Liver (tissue), 9 donors: ENCODE results near the gene CST7. TPM values are rescaled to one million over a fixed set of nuclear protein-coding genes. Genes with fewer than 3 reads are reported as not detected.

Experiments used
- DNase-seq: peaks from one replicate; pipeline ENCODE4 v3.0.0-alpha.2; 2017; ENCODE audit warnings: low spot score
- H3K27ac ChIP-seq, 2 donors: one replicate each; pipeline ENCODE4 v1.7.0; 2013; ENCODE audit warnings: inconsistent platforms in 2 of 2, low read length in 2 of 2, control low read depth in 1 of 2, low read depth in 1 of 2, mild to moderate bottlenecking in 1 of 2
- H3K27me3 ChIP-seq, 4 donors: one replicate each; pipeline versions ENCODE4 v1.6.1 to v1.7.0; 2013; ENCODE audit warnings: low read length in 3 of 4, inconsistent platforms in 1 of 4, mild to moderate bottlenecking in 1 of 4, moderate library complexity in 1 of 4; ENCODE audit not compliant: control insufficient read depth in 4 of 4, insufficient read depth in 4 of 4
- H3K36me3 ChIP-seq, 4 donors: one replicate each; pipeline versions ENCODE4 v1.6.1 to v1.7.0; 2013; ENCODE audit warnings: low read length in 3 of 4, mild to moderate bottlenecking in 3 of 4, low read depth in 1 of 4, moderate library complexity in 1 of 4; ENCODE audit not compliant: control insufficient read depth in 4 of 4, insufficient read depth in 3 of 4
- H3K4me1 ChIP-seq, 4 donors: one replicate each; pipeline versions ENCODE4 v1.6.1 to v1.7.0; 2013; ENCODE audit warnings: low read length in 3 of 4, mild to moderate bottlenecking in 3 of 4, moderate library complexity in 1 of 4; ENCODE audit not compliant: control insufficient read depth in 4 of 4, insufficient read depth in 4 of 4
- H3K4me3 ChIP-seq, 3 donors: one replicate each; pipeline versions ENCODE4 v1.6.1 to v1.7.0; 2013; ENCODE audit warnings: low read length in 3 of 3, control low read depth in 1 of 3, low read depth in 1 of 3, mild to moderate bottlenecking in 1 of 3
- H3K9ac ChIP-seq, 2 donors: one replicate each; pipeline ENCODE4 v1.7.0; 2013; ENCODE audit warnings: low read length in 2 of 2, mild to moderate bottlenecking in 2 of 2, moderate library complexity in 2 of 2, control low read depth in 1 of 2, low read depth in 1 of 2
- H3K9me3 ChIP-seq, 4 donors: one replicate each; pipeline versions ENCODE4 v1.6.1 to v1.7.0; 2013; ENCODE audit warnings: low read length in 3 of 4; ENCODE audit not compliant: control insufficient read depth in 4 of 4
- ATF3 ChIP-seq: IDR thresholded peaks from 2 replicates; pipeline ENCODE4 v1.6.1; 2016; ENCODE audit warnings: antibody characterized with exemption
- CTCF ChIP-seq: fragments of 150-350 bp; IDR thresholded peaks from 2 replicates; pipeline ENCODE4 v1.5.1; 2017; ENCODE audit warnings: improper control_type of control experiment, low read depth, low read length; ENCODE audit not compliant: missing input control
- EGR1 ChIP-seq, 2 donors: IDR thresholded peaks; 2 replicates each; pipeline ENCODE4 v1.6.1; 2016 to 2018; ENCODE audit warnings: antibody characterized with exemption in 2 of 2, low read depth in 2 of 2
- FOXA1 ChIP-seq: IDR thresholded peaks from 2 replicates; pipeline ENCODE4 v1.6.1; 2016; ENCODE audit warnings: antibody characterized with exemption
- FOXA2 ChIP-seq: IDR thresholded peaks from 2 replicates; pipeline ENCODE4 v1.6.1; 2016; ENCODE audit warnings: antibody characterized with exemption
- GABPA ChIP-seq, 2 donors: IDR thresholded peaks in 1 of 2; conservative IDR thresholded peaks in 1 of 2; 2 replicates each; pipeline ENCODE4 v1.6.1; 2016; ENCODE audit warnings: antibody characterized with exemption in 2 of 2, mild to moderate bottlenecking in 1 of 2, moderate library complexity in 1 of 2
- HNF4G ChIP-seq: IDR thresholded peaks from 2 replicates; pipeline ENCODE4 v1.6.1; 2016; ENCODE audit warnings: antibody characterized with exemption
- JUND ChIP-seq, 2 donors: IDR thresholded peaks; 2 replicates each; pipeline ENCODE4 v1.6.1; 2016; ENCODE audit warnings: antibody characterized with exemption in 2 of 2
- MAX ChIP-seq: IDR thresholded peaks from 2 replicates; pipeline ENCODE4 v1.6.1; 2016; ENCODE audit warnings: antibody characterized with exemption
- NR2F2 ChIP-seq: IDR thresholded peaks from 2 replicates; pipeline ENCODE4 v1.6.1; 2016; ENCODE audit warnings: antibody characterized with exemption
- RAD21 ChIP-seq, 2 donors: IDR thresholded peaks; 2 replicates each; pipeline ENCODE4 v1.6.1; 2016; ENCODE audit warnings: antibody characterized with exemption in 2 of 2, mild to moderate bottlenecking in 2 of 2
- REST ChIP-seq: IDR thresholded peaks from 2 replicates; pipeline ENCODE4 v1.6.1; 2016; ENCODE audit warnings: antibody characterized with exemption, mild to moderate bottlenecking
- RXRA ChIP-seq, 2 donors: IDR thresholded peaks; 2 replicates each; pipeline ENCODE4 v1.6.1; 2017 to 2018; ENCODE audit warnings: antibody characterized with exemption in 2 of 2, mild to moderate bottlenecking in 1 of 2
- SP1 ChIP-seq: IDR thresholded peaks from 2 replicates; pipeline ENCODE4 v1.6.1; 2018; ENCODE audit warnings: antibody characterized with exemption, mild to moderate bottlenecking
- TAF1 ChIP-seq: conservative IDR thresholded peaks from 2 replicates; pipeline ENCODE4 v1.6.1; 2016; ENCODE audit warnings: antibody characterized with exemption, mild to moderate bottlenecking
- YY1 ChIP-seq: IDR thresholded peaks from 2 replicates; pipeline ENCODE4 v1.6.1; 2016; ENCODE audit warnings: antibody characterized with exemption, mild to moderate bottlenecking
- ZBTB33 ChIP-seq: IDR thresholded peaks from 2 replicates; pipeline ENCODE4 v1.6.1; 2016; ENCODE audit warnings: antibody characterized with exemption
- WGBS: extraction: QIAGEN DNeasy Blood & Tissue Kit; methylation state at CpG from one replicate; pipeline ENCODE4 v1.1.7; 2013; 5-methylcytosine and 5-hydroxymethylcytosine counted together
- polyA plus RNA-seq, 2 donors: library from polyadenylated mRNA; stranded (reverse) in 1 of 2; unstranded in 1 of 2; fragments of 200-250 nt in 1 of 2; fragments of >200 nt in 1 of 2; fragmentation: Nextera tagmentation in 1 of 2; extraction: Ambion mirVana in 1 of 2; gene quantifications; one replicate each; pipeline versions ENCODE4 v1.2.1 to v1.2.3, GENCODE V29; 2013 to 2015
- total RNA-seq, 2 donors: library from RNA; depleted of rRNA; stranded (reverse); fragments of >200 nt; gene quantifications; one replicate each; pipeline ENCODE4 v1.2.3, GENCODE V29; 2014
- donor health status: healthy.
- donor health status: healthy.
- donor health status: healthy.
- donor health status: healthy.
- donor health status: healthy.

CST7 gene
- total and polyA plus RNA-seq, 4 donors = 1.5 to 15.1 (median 2.7) TPM

GRCh38 chr20:24916412-24916811, 32.7 kb upstream of the CST7 start:
- Histone ChIP-seq H3K4me3 (no peak overlapping the region), H3K36me3 (no peaks in the 10 kb centered on the region), H3K4me1 (no peaks in the 10 kb centered on the region), H3K27me3 (no peaks in the 10 kb centered on the region), H3K9me3 (no peaks in the 10 kb centered on the region), H3K27ac (no peak overlapping the region), H3K9ac (no peak overlapping the region)
- TF ChIP-seq HNF4G = no peak
- no peak for TF ChIP-seq JUND (IDR thresholded peaks at IDR 0.05)
- no peak for TF ChIP-seq CTCF
- TF ChIP-seq ATF3 = no peak
- TF ChIP-seq FOXA2 = no peak
- no peak for TF ChIP-seq MAX
- TF ChIP-seq YY1 = no peak
- no peak for DNase-seq
- WGBS = 97% methylated on average over 1 of the region's 1 CpG

- Histone ChIP-seq H3K9ac (no peak overlapping the region), H3K9me3 (no peaks in the 10 kb centered on the region), H3K27me3 (no peaks in the 10 kb centered on the region), H3K36me3 (no peaks in the 10 kb centered on the region), H3K27ac (no peak overlapping the region), H3K4me3 (no peak overlapping the region), H3K4me1 (no peaks in the 10 kb centered on the region)
- WGBS = 90% methylated on average over 7 of the region's 7 CpGs
- TF ChIP-seq FOXA2 (no peak), ZBTB33 (no peak), GABPA (IDR thresholded peaks at IDR 0.05 in 1 of 2, conservative IDR thresholded peaks at IDR 0.05 in 1 of 2) (no peak), JUND (IDR thresholded peaks at IDR 0.05) (no peak), MAX (no peak), SP1 (no peak), ATF3 (no peak), RAD21 (IDR thresholded peaks at IDR 0.05) (no peak), YY1 (no peak), RXRA (IDR thresholded peaks at IDR 0.05) (no peak), TAF1 (no peak), EGR1 (IDR thresholded peaks at IDR 0.05; ENCODE audit: low read depth in 2 of 2) (no peak), HNF4G (no peak), NR2F2 (no peak), REST (no peak), FOXA1 (no peak), CTCF (no peak)
- no peak for DNase-seq
Measured at GRCh38 chr20:24917056-24917455, 32.0 kb upstream of the CST7 start.
